GM19035 (cell line): ENCODE measurements around the gene MYOCOS.

Source experiments
- ATAC-seq: cut with Tn5 transposase; IDR thresholded peaks from one replicate; pipeline ENCODE4 v1.9.1; 2021; ENCODE audit not compliant: unreplicated experiment

MYOCOS gene

DNA sequence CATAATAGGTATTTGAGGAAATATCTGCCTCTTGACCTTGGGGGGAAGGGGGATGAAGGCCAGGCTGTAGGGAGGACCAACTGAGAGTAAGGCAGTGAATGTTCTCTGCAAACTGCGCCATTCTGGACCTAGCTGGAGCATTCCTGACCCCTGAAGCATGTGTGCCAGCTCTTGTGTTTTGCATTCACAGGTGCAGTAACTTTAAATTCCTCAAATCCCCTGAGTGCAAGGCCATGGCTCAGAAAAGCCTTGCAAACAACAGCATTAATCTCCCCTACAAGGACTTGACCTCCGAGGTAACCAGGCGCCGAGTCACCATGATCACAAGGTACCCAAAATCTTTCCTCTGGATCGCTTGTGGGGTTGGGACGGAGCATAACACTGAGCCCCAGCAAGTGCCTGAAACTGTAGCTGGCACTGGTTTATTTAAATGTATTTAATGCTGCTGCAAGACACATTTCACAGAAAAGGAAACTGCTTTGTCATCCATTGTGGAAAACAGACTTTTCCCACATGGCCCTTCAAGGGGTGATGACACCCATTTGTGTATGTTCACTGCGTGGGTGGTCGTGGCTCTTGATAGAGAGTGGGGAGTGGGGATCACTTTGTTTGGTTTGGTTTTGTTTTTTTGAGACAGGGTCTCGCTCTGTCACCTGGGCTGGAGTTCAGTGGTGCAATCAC is 1.7 kb downstream of the MYOCOS start:
- no peak for ATAC-seq

DNA sequence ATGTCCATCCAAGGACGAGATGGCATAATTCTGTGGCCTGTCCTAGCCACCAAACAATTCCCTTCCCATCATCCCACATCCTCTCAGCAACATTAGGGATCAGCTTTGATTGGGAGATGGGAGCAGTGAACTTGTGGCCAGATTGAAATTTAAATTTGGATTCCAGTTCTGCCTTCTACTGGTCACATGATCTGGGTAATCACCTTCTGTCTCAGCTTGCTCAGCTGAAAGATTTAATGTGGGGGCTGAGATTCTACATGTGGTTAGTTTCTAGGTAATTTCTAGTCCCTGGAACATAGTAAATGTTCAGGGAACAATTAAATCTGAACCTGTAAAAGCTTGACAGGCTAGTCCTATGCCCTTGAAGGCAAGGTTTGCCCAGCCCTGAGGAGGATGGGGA is 3.2 kb downstream of the MYOCOS start:
- ATAC-seq, result no peak

DNA sequence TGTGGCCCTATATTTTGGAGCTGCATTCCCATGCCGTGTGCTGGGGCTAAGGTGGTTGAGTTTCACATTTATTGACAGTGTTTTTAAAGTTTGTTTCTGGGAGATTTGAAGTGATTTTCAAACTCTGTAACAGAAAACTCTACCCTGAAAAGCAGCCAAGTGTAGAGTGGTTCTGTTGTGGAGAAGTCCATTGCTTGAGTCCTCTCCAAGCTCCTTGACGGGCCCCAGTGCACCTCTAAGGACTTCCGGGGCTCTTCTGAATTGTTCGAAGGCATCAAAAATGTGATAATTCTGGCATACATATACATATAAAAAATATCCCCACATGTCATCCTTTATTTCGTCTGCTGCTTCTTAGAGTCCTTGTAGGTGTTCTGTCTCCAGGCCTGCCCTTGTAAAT is 5.0 kb downstream of the MYOCOS start:
- no peak for ATAC-seq

DNA sequence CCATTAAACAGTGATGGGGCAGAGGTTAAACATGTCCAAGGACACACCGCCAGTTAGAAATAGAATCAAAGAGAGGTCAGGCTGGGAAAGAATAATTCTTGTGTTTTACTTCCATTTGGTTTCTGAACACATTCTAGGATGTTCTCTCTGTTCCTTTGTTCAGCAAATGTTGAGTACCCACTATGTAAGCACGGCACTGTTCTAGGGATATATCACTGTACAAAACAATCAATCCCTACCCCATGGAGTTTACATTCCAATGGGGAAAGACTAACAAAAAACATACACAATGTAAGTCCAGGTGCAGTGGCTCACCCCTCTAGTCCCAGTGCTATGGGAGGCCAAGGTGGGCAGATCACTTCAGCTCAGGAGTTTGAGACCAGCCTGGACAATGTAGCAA is 6.2 kb downstream of the MYOCOS start:
- ATAC-seq, result no peak

DNA sequence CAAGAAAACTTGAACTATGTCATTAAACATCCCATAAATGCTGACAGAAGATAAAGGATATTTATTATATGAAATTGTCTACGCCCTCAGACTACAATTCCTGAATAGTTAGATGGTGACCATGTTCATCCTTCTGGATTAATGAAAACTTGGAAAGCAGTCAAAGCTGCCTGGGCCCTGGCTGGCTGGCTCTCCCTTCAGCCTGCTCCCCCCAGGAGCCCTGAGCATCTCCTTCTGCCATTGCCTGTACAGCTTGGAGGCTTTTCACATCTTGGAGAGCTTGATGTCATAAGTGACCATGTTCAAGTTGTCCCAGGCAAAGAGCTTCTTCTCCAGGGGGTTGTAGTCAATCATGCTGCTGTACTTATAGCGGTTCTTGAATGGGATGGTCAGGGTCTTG is 13.6 kb downstream of the MYOCOS start:
- no peak for ATAC-seq

DNA sequence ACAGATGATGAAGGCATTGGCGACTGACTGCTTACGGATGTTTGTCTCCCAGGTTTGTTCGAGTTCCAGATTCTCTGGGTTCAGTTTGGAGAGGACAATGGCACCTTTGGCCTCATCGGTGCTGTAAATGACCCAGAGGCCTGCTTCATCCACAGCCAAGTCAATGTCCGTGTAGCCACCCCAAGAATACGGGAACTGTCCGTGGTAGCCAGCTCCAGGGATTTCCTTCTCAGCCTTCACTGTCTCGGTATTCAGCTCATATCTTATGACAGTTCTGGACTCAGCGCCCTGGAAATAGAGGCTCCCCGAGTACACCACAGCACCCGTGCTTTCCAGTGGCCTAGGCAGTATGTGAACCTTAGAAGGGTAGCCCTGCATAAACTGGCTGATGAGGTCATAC is 14.1 kb downstream of the MYOCOS start:
- no peak for ATAC-seq

DNA sequence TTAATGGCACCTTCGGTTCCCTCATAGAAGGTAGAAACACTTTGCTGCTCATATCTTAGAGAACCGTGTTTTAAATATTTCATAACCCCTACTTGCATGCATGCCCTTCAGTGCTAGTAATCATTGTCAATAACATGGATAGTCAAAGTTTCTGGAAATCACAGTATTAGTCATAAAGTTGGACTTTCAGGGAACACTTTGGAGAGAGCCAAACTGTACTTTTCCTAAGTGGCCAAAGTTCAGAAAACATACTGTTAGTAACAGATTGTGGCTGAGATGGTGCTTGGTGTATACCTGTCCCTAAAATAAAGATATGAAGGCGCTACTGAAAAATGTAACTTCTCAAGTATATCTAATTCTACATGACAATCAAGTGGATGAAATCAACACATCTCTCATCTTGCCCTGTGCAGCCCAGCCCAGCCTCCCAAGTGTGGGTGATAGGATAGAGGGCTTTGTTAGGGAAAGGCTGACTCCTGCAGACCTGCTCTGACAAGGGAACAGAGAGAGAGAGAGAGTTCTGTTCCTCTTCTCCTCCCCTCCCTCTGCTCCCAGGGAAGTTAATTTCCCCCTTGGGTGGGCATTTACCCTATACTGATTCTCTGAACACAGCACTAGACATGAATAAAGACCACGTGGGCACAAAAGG is 16.0 kb downstream of the MYOCOS start:
- no peak for ATAC-seq

DNA sequence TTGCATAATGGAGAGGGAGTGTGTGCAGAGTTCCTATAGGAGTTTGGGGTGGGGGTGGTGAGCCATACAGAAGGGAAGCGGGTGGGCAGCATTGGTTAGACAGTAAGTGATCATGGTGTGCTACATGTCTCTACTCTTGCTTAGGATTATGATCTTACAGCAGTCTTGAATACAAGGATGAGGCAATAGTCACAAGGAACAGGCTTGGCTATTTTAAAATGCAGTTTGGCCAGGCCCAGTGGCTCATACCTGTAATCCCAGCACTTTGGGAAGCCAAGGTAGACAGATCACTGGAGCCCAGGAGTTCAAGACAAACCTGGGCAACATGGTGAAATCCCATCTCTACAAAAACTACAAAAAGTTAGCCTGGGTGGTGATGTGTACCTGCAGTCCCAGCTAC is 18.2 kb downstream of the MYOCOS start:
- ATAC-seq, result no peak

DNA sequence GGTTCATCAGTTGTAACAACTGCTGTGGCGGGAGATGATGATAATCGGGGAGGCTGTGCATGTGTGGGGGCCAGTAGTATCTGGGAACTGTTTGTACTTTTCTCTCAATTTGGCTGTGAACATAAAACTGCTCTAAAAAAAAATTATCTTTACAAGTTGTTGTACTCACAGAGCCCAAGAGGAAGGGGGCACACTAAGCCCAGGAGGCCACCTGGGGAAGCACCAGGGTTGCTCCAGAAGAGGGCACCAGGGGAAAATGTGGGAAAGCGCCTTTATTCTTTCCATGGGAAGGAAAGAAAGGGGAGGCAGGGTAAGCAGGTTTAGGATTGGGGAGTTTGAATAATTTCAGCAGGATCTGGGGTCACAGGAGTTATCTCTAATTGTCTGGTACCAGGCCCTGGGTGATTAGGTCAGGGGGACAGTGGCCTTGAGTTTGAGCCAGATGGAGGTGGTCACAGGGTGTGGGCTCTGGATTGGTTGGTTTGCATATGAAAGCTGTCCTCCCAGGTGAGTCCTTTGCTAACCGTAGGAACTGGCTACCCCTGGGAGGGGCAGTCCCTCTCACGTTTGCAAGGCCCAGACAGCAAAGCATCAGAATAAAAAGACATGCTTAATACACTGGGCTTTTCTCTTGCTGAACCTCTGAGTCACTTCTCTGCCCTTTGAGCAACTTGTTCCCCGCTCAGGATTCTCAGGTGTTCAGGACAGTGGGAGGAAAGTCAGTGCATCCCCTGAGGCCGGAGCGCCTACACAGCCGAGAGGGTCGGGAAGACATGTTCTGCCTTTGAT is 19.2 kb downstream of the MYOCOS start:
- no peak for ATAC-seq

DNA sequence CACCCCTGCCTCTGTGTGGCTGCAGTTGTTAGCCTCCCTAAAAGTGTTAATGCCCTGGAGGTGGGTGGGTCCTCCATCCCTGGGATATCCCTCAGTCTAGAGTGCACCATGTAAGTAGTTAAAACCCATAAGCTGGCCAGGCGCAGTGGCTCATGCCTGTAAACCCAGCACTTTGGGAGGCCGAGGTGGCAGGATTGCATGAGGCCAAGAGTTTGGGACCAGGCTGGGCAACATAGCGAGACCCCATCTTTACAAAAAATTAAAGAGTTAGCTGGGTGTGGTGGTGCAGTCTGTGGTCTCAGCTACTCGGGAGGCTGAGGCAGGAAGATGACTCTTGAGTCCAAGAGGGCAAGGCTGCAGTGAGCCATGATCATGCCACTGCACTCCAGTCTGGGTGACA is 20.2 kb downstream of the MYOCOS start:
- ATAC-seq, result no peak

DNA sequence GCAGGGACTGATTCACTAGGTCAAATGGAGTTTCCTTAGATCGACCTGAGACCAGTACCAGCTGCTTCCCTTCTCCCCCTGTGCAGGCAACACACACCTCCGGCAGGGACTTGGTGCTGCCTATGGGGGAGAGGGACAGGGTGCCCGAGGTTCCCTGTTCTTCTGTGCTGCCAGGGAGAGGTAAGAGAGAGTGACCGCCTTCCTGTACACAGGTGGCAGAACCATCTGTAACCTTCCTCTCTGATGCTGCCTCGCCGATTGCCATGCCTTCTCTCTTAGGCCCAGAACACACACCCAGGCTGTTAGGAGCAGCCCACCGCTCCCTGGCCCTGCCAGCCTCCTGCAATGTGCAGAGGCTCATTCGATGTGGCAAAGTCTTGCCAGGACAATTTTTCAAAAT is 21.1 kb downstream of the MYOCOS start:
- ATAC-seq, result no peak

DNA sequence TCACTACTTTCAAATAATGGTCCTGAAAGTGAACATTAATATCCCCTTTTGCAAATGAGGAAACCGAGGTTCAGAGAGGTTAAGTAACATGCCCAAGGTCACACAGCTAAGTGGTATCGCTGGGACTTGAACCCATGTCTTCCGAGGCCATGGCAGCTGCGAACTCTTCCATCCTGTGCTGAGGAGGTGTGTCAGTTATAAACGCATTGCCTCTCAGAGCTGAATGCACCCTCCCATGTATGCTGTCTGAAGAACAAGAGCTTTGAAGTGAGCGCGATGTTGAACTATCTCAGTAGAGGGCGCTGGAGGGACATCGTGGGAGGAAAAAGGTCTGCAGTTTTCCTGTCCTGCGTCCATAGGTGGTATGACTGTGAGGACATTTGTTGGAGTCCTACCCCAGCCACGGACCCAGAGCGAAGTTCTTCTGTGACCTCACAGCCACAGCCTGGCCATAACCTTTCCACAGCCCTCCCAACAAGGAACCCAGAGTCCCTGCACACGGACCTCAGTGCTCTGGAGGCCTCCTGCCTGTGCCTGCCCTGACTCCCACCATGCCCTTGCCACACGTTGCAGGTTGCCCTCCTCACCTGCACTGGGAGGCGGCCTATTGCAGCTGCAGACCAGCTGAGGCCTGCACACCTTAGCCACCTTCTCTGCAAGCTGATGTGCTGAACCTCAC is 22.9 kb downstream of the MYOCOS start:
- ATAC-seq, result peak; percentile 71

DNA sequence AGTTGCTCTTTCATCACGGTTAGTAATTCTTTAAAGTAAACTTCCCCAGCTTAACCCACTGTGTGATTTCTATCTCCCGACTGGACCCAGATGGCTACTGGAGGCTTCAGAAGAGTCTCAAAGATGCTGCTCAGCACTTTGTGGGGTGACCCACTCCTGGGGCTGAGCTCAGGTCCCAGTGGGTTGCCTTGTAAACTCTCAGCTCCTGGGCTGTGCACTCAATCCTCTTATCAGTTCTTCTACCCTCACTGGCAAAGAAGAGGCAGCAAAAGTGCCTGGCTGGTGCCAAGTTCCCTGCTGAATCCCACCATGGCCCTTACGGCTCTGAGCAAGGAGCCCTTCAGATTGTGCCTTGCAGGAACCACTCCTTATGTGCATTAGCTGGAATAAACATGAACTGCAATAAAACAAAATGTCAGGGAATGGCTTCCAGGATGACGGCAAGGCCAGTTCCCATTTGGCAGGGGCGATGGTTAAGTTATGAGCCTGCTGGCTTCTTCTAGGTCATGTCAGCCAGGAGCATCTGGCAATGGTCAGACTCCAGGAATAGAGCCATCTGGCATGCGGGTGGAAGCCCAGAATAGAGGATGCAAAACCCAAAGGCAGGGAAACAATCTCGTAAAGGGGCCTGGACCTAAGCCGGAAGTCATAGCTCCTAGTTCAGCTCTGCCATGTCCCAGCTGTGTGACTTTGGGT is 23.7 kb downstream of the MYOCOS start:
- ATAC-seq, result no peak

DNA sequence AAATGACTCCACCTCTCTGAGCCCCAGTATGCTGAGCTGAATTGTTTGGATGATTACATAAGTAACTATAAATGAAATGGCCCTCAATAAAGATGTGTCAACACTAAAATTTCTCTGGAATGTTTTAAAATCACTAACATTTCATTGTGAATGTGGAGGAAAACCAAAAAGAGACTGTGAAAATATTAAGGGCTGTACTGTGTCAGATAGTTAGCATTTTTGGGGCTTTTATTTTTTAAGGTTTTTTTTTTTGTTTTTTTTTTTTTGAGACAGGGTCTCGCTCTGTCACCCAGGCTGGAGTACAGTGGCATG is 24.2 kb downstream of the MYOCOS start:
- ATAC-seq, result no peak

DNA sequence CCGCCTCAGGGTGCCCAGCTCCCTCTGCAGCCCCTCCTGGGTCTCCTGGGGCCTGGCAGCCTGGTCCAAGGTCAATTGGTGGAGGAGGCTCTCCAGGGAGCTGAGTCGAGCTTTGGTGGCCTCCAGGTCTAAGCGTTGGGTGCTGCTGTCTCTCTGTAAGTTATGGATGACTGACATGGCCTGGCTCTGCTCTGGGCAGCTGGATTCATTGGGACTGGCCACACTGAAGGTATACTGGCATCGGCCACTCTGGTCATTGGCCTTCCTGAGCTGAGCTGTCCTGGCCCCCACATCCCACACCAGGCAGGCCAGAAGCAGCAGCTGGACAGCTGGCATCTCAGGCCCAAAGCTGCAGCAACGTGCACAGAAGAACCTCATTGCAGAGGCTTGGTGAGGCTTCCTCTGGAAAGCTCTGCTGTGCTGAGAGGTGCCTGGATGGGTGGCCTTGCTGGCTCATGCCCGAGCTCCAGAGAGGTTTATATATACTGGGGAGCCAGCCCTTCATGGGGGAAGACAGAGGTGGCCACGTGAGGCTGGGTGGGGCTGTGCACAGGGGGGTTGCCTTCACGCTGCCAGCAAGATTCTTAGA is 30.3 kb downstream of the MYOCOS start, which contains the start of gene MYOC:
TSS of gene MYOC (minus strand) at position 455 of the 589 bp plus-strand sequence. CDS start at position 378, 77 bp downstream.
- ATAC-seq, result no peak

DNA sequence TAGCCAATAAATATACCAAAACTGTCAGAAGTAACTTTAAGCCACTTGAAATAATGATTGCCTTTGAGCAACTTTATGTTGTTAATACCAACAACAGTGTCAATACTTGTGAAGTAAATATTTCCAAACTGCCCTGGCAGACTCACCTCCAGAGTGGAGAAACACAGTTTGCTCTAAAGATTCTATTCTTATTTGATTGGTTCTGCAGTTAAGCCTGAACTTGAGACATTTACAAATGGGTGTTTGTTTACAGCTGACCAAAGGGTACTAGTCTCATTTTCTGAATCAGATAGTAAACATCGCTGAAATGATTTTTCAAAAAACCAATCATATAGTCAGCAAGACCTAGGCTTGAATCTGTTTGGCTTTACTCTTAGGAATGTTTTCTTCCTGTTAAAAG is 31.8 kb downstream of the MYOCOS start:
- ATAC-seq, result no peak

DNA sequence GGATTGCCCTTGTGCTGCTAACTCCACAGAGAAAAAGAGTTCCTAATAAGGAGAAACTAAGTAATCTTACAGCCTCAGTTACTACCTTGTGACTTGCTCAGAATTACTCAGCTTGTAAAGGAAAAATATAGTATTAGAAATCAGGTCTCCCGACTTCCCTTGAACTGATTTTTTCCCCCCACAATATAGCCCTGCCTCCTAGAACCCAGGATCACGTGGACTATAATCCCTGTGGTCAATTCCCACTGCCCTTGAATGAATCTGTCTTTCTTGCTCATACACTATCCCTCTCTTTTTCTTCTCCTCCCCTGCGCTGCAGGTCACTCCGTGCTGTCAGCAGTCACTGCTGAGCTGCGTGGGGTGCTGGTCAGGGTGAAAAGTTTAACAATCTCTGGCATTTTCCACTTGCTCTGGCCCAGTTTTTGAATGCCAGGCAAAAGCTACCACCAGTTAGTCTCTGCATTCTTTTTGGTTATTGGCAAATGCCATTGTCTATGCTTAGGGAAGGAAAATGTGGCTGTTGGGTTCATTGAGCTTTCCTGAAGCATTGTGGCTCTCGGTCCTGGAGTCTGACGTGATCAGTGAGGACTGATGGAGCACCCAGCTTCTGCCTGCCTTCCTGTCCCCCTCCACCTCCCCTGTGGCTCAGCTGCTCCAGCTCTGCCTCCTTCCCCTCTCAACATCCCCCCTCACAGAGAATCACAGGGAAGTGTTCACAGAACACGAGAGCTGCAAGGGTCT is 32.3 kb downstream of the MYOCOS start:
- no peak for ATAC-seq

DNA sequence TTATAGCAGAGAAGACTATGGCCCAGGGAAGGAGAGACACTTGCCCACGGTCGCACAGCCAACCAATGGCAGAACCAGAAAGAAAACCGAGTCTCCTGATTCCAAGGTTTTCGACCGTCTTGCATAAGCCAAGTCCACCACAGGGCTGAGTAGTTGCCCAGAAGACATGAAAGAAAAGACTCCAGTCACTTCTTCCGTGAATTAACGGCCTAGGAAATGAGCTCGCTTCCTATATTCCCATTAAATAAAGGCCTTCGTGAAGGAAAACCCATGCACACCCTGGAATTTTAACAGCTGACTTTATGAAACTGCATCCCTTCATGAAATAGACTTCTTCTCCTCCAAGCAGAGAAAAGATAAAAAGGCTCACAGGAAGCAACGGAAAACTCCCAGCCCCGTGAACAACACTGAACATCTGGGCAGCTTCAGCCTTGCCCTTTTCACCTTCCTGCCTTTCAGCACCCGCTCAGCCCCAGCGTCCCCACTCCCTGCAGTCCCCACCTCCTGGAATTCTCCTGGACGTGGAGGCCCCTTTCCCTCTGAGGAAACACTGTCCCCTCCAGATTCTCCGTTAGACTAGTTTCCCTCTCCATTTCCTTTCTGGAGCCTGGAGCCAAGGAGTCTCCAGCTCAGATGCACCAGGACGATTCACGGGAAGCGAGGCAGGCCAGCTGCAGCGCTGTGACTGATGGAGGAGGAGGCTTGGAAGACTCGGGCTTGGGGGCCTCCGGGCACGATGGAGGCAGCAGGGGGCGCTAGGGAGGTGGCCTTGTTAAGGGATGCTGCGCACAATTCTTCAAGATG is 33.1 kb downstream of the MYOCOS start:
- no peak for ATAC-seq

DNA sequence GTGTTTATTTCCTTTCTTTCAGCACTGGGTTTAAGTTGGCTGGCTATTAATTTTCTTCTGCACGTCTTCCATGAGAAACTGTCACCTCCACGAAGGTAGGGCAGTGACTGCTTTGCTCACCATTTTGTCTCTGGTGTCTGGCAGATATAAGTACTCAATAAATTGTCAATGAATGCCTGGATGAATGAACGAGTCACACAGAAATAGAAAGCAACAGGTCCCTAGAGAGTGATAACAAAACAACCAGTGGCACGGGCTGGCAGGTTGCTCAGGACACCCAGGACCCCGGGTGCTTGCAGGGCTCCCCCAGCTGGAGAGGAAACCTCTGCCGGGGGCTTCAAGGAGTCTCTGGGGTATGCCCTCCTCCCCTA is 33.7 kb downstream of the MYOCOS start:
- no peak for ATAC-seq
